Measurements from ENCODE around the gene CWC27. TPM values are rescaled to one million over a fixed set of nuclear protein-coding genes. Genes with fewer than 3 reads are reported as not detected.

The CWC27 gene
- total RNA-seq, 1 experiment from 2014 or later = 32.9 TPM

DNA sequence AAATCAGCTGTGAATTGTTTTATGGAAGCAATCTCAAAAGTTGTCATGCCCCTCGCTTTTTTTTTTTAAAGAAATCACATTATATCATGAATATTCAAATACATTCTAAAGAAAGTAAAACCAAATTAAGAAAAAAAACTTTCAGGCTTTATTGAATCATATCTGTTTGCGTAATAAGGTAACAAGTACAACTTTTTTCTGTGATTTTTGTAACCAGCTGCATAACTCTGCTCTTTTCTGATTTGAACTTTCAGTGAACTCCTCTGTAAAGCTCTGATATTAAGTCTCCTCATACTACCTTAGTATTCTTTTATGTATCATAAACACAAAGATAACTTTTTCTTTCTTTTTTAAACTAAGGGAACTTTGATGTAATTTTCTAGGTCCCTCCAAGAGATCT lies 65.3 kb downstream of the CWC27 start:
- Mint-ChIP-seq H3K36me3 (ENCODE audit: insufficient read depth, unreplicated experiment) (no peaks in the 10 kb centered on the region), H3K27ac (ENCODE audit: unreplicated experiment) (no peak overlapping the region), H3K27me3 (ENCODE audit: insufficient read depth, unreplicated experiment) (no peaks in the 10 kb centered on the region), H3K4me1 (ENCODE audit: low read depth, unreplicated experiment) (no peaks in the 10 kb centered on the region), H3K4me3 (ENCODE audit: unreplicated experiment) (no peak overlapping the region), H3K9me3 (ENCODE audit: unreplicated experiment) (no peaks in the 10 kb centered on the region)
- BruUV-seq (replicated peaks) = no TSS peak
- H3K9me3 ChIP-seq = no peaks in the 10 kb centered on the region
- intact Hi-C loops (cut with micrococcal nuclease; ENCODE audit: unreplicated experiment) = no loop called here
- POLR2A ChIA-PET = no interaction called here
- TF ChIP-seq, protein P1, sequence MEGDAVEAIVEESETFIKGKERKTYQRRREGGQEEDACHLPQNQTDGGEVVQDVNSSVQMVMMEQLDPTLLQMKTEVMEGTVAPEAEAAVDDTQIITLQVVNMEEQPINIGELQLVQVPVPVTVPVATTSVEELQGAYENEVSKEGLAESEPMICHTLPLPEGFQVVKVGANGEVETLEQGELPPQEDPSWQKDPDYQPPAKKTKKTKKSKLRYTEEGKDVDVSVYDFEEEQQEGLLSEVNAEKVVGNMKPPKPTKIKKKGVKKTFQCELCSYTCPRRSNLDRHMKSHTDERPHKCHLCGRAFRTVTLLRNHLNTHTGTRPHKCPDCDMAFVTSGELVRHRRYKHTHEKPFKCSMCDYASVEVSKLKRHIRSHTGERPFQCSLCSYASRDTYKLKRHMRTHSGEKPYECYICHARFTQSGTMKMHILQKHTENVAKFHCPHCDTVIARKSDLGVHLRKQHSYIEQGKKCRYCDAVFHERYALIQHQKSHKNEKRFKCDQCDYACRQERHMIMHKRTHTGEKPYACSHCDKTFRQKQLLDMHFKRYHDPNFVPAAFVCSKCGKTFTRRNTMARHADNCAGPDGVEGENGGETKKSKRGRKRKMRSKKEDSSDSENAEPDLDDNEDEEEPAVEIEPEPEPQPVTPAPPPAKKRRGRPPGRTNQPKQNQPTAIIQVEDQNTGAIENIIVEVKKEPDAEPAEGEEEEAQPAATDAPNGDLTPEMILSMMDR (IDR thresholded peaks at IDR 0.05; ENCODE audit: insufficient read depth in 1 of 2, low read depth in 1 of 2, low read length in 1 of 2, severe bottlenecking in 1 of 2, unreplicated experiment in 1 of 2) = no peak
- DNase-seq = no peak
- H3K36me3 ChIP-seq (ENCODE audit: control insufficient read depth, insufficient read depth, low read length) = no peaks in the 10 kb centered on the region; the same call in 1 of the 2 replicates
- H3K27me3 ChIP-seq (replicated peaks; ENCODE audit: control insufficient read depth, insufficient read depth, low read length) = no peaks in the 10 kb centered on the region
- H3K4me3 ChIP-seq (ENCODE audit: low read depth, low read length) = no peak overlapping the region
- no peaks in the 10 kb centered on the region for H3K4me1 ChIP-seq
- CTCF ChIA-PET = no interaction called here

DNA sequence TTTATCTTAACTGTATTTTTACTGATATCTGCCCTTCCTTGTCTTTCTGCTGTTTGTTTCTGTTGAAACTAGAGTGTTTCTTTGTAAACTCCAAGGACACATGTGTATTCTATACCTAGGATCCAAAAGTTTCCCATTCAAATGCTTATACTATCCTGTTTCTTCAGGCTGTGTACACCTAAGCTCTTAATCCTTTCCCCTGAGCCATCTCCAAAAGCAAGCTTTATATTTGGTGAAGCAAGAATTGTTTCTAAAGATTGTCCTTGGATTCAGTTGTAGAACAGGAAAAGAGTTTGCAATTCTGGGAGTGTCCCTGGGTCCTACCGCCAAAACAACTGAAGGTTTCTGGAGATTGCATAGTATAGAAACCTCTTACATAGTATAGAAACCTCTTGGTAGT lies 65.9 kb downstream of the CWC27 start:
- H3K4me3 Mint-ChIP-seq (ENCODE audit: unreplicated experiment) = no peak overlapping the region
- H3K27me3 ChIP-seq (replicated peaks; ENCODE audit: control insufficient read depth, insufficient read depth, low read length) = no peaks in the 10 kb centered on the region
- H3K36me3 Mint-ChIP-seq (ENCODE audit: insufficient read depth, unreplicated experiment) = no peaks in the 10 kb centered on the region
- no peaks in the 10 kb centered on the region for H3K4me1 ChIP-seq
- CTCF ChIA-PET = no interaction called here
- POLR2A ChIA-PET = no interaction called here
- no peaks in the 10 kb centered on the region for H3K9me3 ChIP-seq
- no peaks in the 10 kb centered on the region; the same call in 1 of the 2 replicates for H3K36me3 ChIP-seq (ENCODE audit: control insufficient read depth, insufficient read depth, low read length)
- DNase-seq = no peak
- intact Hi-C loops (cut with micrococcal nuclease; ENCODE audit: unreplicated experiment) = no loop called here
- H3K27me3 Mint-ChIP-seq (ENCODE audit: insufficient read depth, unreplicated experiment) = no peaks in the 10 kb centered on the region
- no peak overlapping the region for H3K4me3 ChIP-seq (ENCODE audit: low read depth, low read length)
- no peaks in the 10 kb centered on the region for H3K4me1 Mint-ChIP-seq (ENCODE audit: low read depth, unreplicated experiment)
- no peak overlapping the region for H3K27ac Mint-ChIP-seq (ENCODE audit: unreplicated experiment)
- TF ChIP-seq, protein P1 (IDR thresholded peaks at IDR 0.05; ENCODE audit: insufficient read depth in 1 of 2, low read depth in 1 of 2, low read length in 1 of 2, severe bottlenecking in 1 of 2, unreplicated experiment in 1 of 2) = no peak
- no peaks in the 10 kb centered on the region for H3K9me3 Mint-ChIP-seq (ENCODE audit: unreplicated experiment)
- no TSS peak for BruUV-seq (replicated peaks)

DNA sequence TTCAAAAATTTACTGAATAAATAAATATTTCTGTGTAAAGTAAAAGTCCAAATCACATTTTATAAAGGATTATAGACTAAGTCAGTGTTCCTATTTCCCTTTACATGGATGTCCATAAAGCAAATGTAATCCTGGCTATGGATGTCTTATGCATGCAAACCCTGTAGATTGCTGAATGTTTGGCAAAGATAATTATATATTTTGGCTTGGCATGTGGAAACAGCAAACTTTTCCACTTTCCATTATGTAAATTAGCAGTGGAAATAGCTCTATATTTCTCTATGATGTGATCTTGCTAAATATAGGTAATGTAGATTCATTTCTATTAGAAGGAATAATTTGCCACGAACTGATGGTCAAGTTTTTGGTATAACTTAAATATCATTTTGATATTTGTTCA lies 66.5 kb downstream of the CWC27 start:
- no TSS peak for BruUV-seq (replicated peaks)
- H3K9me3 ChIP-seq = no peaks in the 10 kb centered on the region
- no peak overlapping the region for H3K4me3 Mint-ChIP-seq (ENCODE audit: unreplicated experiment)
- H3K4me3 ChIP-seq (ENCODE audit: low read depth, low read length) = no peak overlapping the region
- H3K27me3 Mint-ChIP-seq (ENCODE audit: insufficient read depth, unreplicated experiment) = no peaks in the 10 kb centered on the region
- TF ChIP-seq, protein P1 (IDR thresholded peaks at IDR 0.05; ENCODE audit: insufficient read depth in 1 of 2, low read depth in 1 of 2, low read length in 1 of 2, severe bottlenecking in 1 of 2, unreplicated experiment in 1 of 2) = no peak
- intact Hi-C loops (cut with micrococcal nuclease; ENCODE audit: unreplicated experiment) = no loop called here
- peaks cover 6% of the 10 kb centered on the region for H3K36me3 Mint-ChIP-seq (ENCODE audit: insufficient read depth, unreplicated experiment)
- no peaks in the 10 kb centered on the region for H3K4me1 Mint-ChIP-seq (ENCODE audit: low read depth, unreplicated experiment)
- CTCF ChIA-PET = no interaction called here
- no peaks in the 10 kb centered on the region for H3K9me3 Mint-ChIP-seq (ENCODE audit: unreplicated experiment)
- H3K36me3 ChIP-seq (ENCODE audit: control insufficient read depth, insufficient read depth, low read length) = no peaks in the 10 kb centered on the region; the same call in 1 of the 2 replicates
- no peaks in the 10 kb centered on the region for H3K4me1 ChIP-seq
- no peak overlapping the region for H3K27ac Mint-ChIP-seq (ENCODE audit: unreplicated experiment)
- no peaks in the 10 kb centered on the region for H3K27me3 ChIP-seq (replicated peaks; ENCODE audit: control insufficient read depth, insufficient read depth, low read length)
- POLR2A ChIA-PET = no interaction called here
- no peak for DNase-seq
